H1 (cell line): ENCODE results near the gene OLFM3. TPM values are rescaled to one million over a fixed set of nuclear protein-coding genes. Genes with fewer than 3 reads are reported as not detected.

Experiments used
- CTCF ChIA-PET: fragments of 300-600 bp; sonication (Branson Sonifier 250); formaldehyde crosslinking; loops from one replicate; lab custom pipeline; 2021; ENCODE audit not compliant: partially characterized antibody; lab: Charles Lee
- POLR2A ChIA-PET: fragments of 300-600 bp; sonication (Branson Sonifier 250); formaldehyde crosslinking; loops from one replicate; lab custom pipeline; 2021; ENCODE audit warnings: inconsistent platforms; ENCODE audit not compliant: partially characterized antibody; lab: Charles Lee
- DNase-seq, 2 experiments: peaks; one replicate each; pipeline versions ENCODE4 v3.0.0 to v3.0.0-alpha.2; 2010 to 2022; ENCODE audit warnings: low spot score in 2 of 2, low read depth in 1 of 2, mixed read lengths in 1 of 2
- FAIRE-seq: peaks from 2 replicates; lab custom pipeline; 2011; peaks lifted over from hg19 to GRCh38; lab: Jason Lieb, UNC
- H2AFZ ChIP-seq: 2 replicates; pipeline ENCODE4 v1.8.1; 2012; ENCODE audit warnings: low read length, inconsistent platforms
- H2AK5ac ChIP-seq: 2 replicates; pipeline ENCODE4 v1.6.1; 2013; ENCODE audit warnings: low read depth, low read length
- H2BK120ac ChIP-seq: replicated peaks from 2 replicates; pipeline ENCODE3; 2013; ENCODE audit warnings: low read depth, low read length, inconsistent platforms
- H2BK12ac ChIP-seq: 2 replicates; pipeline ENCODE4 v1.6.1; 2013; ENCODE audit warnings: low read depth, low read length
- H2BK15ac ChIP-seq: 2 replicates; pipeline ENCODE4 v1.6.1; 2013; ENCODE audit warnings: low read length
- H2BK20ac ChIP-seq: 2 replicates; pipeline ENCODE4 v1.6.1; 2013; ENCODE audit warnings: low read length
- H2BK5ac ChIP-seq: 2 replicates; pipeline ENCODE4 v1.6.1; 2013; ENCODE audit warnings: low read depth, low read length
- H3K14ac ChIP-seq: 2 replicates; pipeline ENCODE4 v1.6.1; 2013; ENCODE audit warnings: inconsistent platforms; ENCODE audit not compliant: insufficient read length
- H3K18ac ChIP-seq: 2 replicates; pipeline ENCODE4 v1.6.1; 2013; ENCODE audit warnings: low read length; ENCODE audit errors: extremely low read depth
- H3K23ac ChIP-seq: 2 replicates; pipeline ENCODE4 v1.6.1; 2013; ENCODE audit warnings: inconsistent platforms; ENCODE audit not compliant: insufficient read length
- H3K23me2 ChIP-seq: 2 replicates; pipeline ENCODE4 v1.6.1; 2013; ENCODE audit warnings: low read depth, low read length
- H3K27ac ChIP-seq: 2 replicates; pipeline ENCODE4 v1.6.1; 2011; ENCODE audit warnings: low read depth, low read length, inconsistent platforms
- H3K27me3 ChIP-seq, 4 experiments: replicated peaks in 1 of 4; 1 replicate in 1 of 4; 2 replicates in 3 of 4; pipeline versions ENCODE4 v1.6.1 to v1.8.1; 2011 to 2013; ENCODE audit warnings: low read length in 3 of 4, mild to moderate bottlenecking in 3 of 4, inconsistent platforms in 2 of 4, mixed read lengths in 2 of 4, moderate library complexity in 1 of 4; ENCODE audit not compliant: control insufficient read depth in 3 of 4, insufficient read depth in 3 of 4; ENCODE audit errors: extremely low read depth in 1 of 4
- H3K36me3 ChIP-seq, 4 experiments: 2 replicates each; pipeline versions ENCODE4 v1.6.1 to v1.8.1; 2011 to 2013; ENCODE audit warnings: mild to moderate bottlenecking in 4 of 4, low read length in 3 of 4, moderate library complexity in 2 of 4, control low read depth in 1 of 4, inconsistent platforms in 1 of 4; ENCODE audit not compliant: insufficient read depth in 4 of 4, control insufficient read depth in 2 of 4
- H3K4ac ChIP-seq: replicated peaks from 2 replicates; pipeline ENCODE3; 2013; ENCODE audit warnings: low read length, low read depth, mixed read lengths, inconsistent platforms; ENCODE audit not compliant: insufficient read length
- H3K4me1 ChIP-seq, 4 experiments: replicated peaks in 1 of 4; 1 replicate in 1 of 4; 2 replicates in 3 of 4; pipeline versions ENCODE4 v1.6.1 to v1.8.1; 2011 to 2013; ENCODE audit warnings: low read length in 3 of 4, inconsistent platforms in 2 of 4, mixed read lengths in 1 of 4; ENCODE audit not compliant: insufficient read depth in 4 of 4, control insufficient read depth in 3 of 4
- H3K4me2 ChIP-seq, 2 experiments: 2 replicates each; pipeline versions ENCODE4 v1.6.1 to v1.8.1; 2011 to 2013; ENCODE audit warnings: low read depth in 2 of 2, low read length in 2 of 2, control low read depth in 1 of 2, inconsistent platforms in 1 of 2, mild to moderate bottlenecking in 1 of 2; ENCODE audit not compliant: insufficient read depth in 1 of 2
- H3K4me3 ChIP-seq, 4 experiments: fragments of 200-600, 300-600 bp in 1 of 4; sonication (generic), shearing (Covaris generic), sonication (Bioruptor Twin) in 1 of 4; 2 replicates each; pipeline versions ENCODE4 v1.5.1 to v1.8.1; 2011 to 2016; ENCODE audit warnings: low read length in 4 of 4, low read depth in 3 of 4, control low read depth in 2 of 4, inconsistent platforms in 2 of 4, mild to moderate bottlenecking in 2 of 4, mixed read lengths in 1 of 4, moderate library complexity in 1 of 4; ENCODE audit not compliant: insufficient read depth in 2 of 4; ENCODE audit errors: extremely low read depth in 1 of 4
- H3K56ac ChIP-seq: replicated peaks from 2 replicates; pipeline ENCODE3; 2013; ENCODE audit warnings: low read depth, mild to moderate bottlenecking, mixed read lengths, low read length, inconsistent platforms; ENCODE audit not compliant: insufficient read length
- H3K79me1 ChIP-seq: 2 replicates; pipeline ENCODE4 v1.6.1; 2013; ENCODE audit warnings: low read depth, low read length, control low read depth
- H3K79me2 ChIP-seq, 2 experiments: 2 replicates each; pipeline versions ENCODE4 v1.6.1 to v1.8.1; 2012 to 2013; ENCODE audit warnings: low read length in 2 of 2, mild to moderate bottlenecking in 2 of 2, inconsistent platforms in 1 of 2; ENCODE audit not compliant: insufficient read depth in 2 of 2, control insufficient read depth in 1 of 2
- H3K9ac ChIP-seq, 4 experiments: replicated peaks in 1 of 4; 1 replicate in 1 of 4; 2 replicates in 3 of 4; pipeline versions ENCODE4 v1.6.1 to v1.8.1; 2011 to 2013; ENCODE audit warnings: low read depth in 3 of 4, low read length in 3 of 4, control low read depth in 2 of 4, mild to moderate bottlenecking in 2 of 4, moderate library complexity in 2 of 4, inconsistent platforms in 1 of 4; ENCODE audit errors: extremely low read depth in 1 of 4
- H3K9me3 ChIP-seq, 2 experiments: 2 replicates each; pipeline versions ENCODE4 v1.6.1 to v1.8.1; 2012 to 2013; ENCODE audit warnings: mild to moderate bottlenecking in 2 of 2, moderate library complexity in 2 of 2, control low read depth in 1 of 2, inconsistent platforms in 1 of 2, low read depth in 1 of 2, low read length in 1 of 2, mixed read lengths in 1 of 2; ENCODE audit not compliant: insufficient read depth in 2 of 2
- H4K20me1 ChIP-seq, 2 experiments: replicated peaks in 1 of 2; 2 replicates each; pipeline versions ENCODE3 to v1.8.1; 2011 to 2013; ENCODE audit warnings: inconsistent platforms in 2 of 2, low read length in 2 of 2, mild to moderate bottlenecking in 1 of 2; ENCODE audit not compliant: insufficient read depth in 2 of 2, control insufficient read depth in 1 of 2
- H4K5ac ChIP-seq: 2 replicates; pipeline ENCODE4 v1.6.1; 2013; ENCODE audit warnings: low read length, low read depth, mixed read lengths, inconsistent platforms; ENCODE audit not compliant: insufficient read length
- H4K8ac ChIP-seq: 2 replicates; pipeline ENCODE4 v1.8.0; 2013; ENCODE audit warnings: mild to moderate bottlenecking, moderate library complexity, low read length, inconsistent platforms; ENCODE audit not compliant: insufficient read depth; ENCODE audit errors: extremely low read depth
- H4K91ac ChIP-seq: replicated peaks from 2 replicates; pipeline ENCODE3; 2013; ENCODE audit warnings: low read length, mixed read lengths, inconsistent platforms; ENCODE audit not compliant: insufficient read length
- BCL11A ChIP-seq, 2 experiments: IDR thresholded peaks; one replicate each; pipeline ENCODE4 v1.6.1; 2011; ENCODE audit warnings: low read depth in 2 of 2, low read length in 2 of 2, mild to moderate bottlenecking in 2 of 2
- BRCA1 ChIP-seq: IDR thresholded peaks from 2 replicates; pipeline ENCODE4 v1.6.1; 2012; ENCODE audit warnings: low read depth, low read length, improper control_type of control experiment
- FOSL1 ChIP-seq: IDR thresholded peaks from 2 replicates; pipeline ENCODE4 v1.6.1; 2011; ENCODE audit warnings: mild to moderate bottlenecking, low read depth, low read length, moderate library complexity; ENCODE audit not compliant: insufficient read depth
- KDM1A ChIP-seq: fragments of 200-600, 300-600 bp; sonication (generic); IDR thresholded peaks from 2 replicates; pipeline ENCODE4 v1.7.1; 2016; ENCODE audit warnings: mild to moderate bottlenecking, low read length, borderline replicate concordance
- RNF2 ChIP-seq: fragments of 200-900, 300-1000 bp; sonication (generic); IDR thresholded peaks from 2 replicates; pipeline ENCODE4 v1.7.1; 2016; ENCODE audit warnings: borderline replicate concordance, low read depth, mild to moderate bottlenecking, antibody characterized with exemption, low read length; ENCODE audit not compliant: poor library complexity, severe bottlenecking; ENCODE audit errors: missing control alignments
- TAF7 ChIP-seq: optimal IDR thresholded peaks from 2 replicates; pipeline ENCODE3; 2011; ENCODE audit warnings: low read depth, mild to moderate bottlenecking, inconsistent platforms, low read length, moderate library complexity, borderline replicate concordance
- YY1 ChIP-seq: IDR thresholded peaks from 2 replicates; pipeline ENCODE4 v1.6.1; 2011; ENCODE audit warnings: low read depth, mild to moderate bottlenecking, low read length
- WGBS, 2 experiments: shearing (Covaris generic) in 1 of 2; methylation state at CpG; one replicate each; pipeline versions ENCODE4 v1.1.6 to v1.1.7; 2013 to 2015; ENCODE audit warnings: low lambda C conversion rate in 2 of 2, mixed read lengths in 2 of 2, inconsistent platforms in 1 of 2, low coverage in 1 of 2, missing lambda C conversion rate in 1 of 2; ENCODE audit not compliant: insufficient replicate concordance in 2 of 2, insufficient coverage in 1 of 2, insufficient read length in 1 of 2; ENCODE audit errors: extremely low coverage in 1 of 2, missing lambda C conversion rate in 1 of 2; 5-methylcytosine and 5-hydroxymethylcytosine counted together
- polyA plus RNA-seq, 7 experiments: library from polyadenylated mRNA; depleted of rRNA in 3 of 7; stranded (reverse) in 5 of 7; unstranded in 2 of 7; fragments of >200 nt in 5 of 7; fragments of 200-250 nt in 2 of 7; gene quantifications; 1 replicate in 5 of 7; 2 replicates in 1 of 7; 4 replicates in 1 of 7; pipeline versions ENCODE4 v1.2.1 to v1.2.3, GENCODE V29; 2011 to 2013; ENCODE audit warnings: missing spikeins in 2 of 7, mixed read lengths in 2 of 7
- total RNA-seq: library from RNA; stranded (reverse); fragmentation: NEBNext Ultra II Directional; extraction: Animal tissue kit (Norgen Biotek cat#: 25700); gene quantifications from 2 replicates; pipeline ENCODE4 v1.2.1, GENCODE V29; 2021
- TF ChIP-seq, protein P1 (sequence below), 3 experiments: IDR thresholded peaks; 1 replicate in 2 of 3; 2 replicates in 1 of 3; pipeline versions ENCODE4 v1.5.1 to v1.6.1; 2011; ENCODE audit warnings: low read length in 3 of 3, mild to moderate bottlenecking in 3 of 3, inconsistent platforms in 2 of 3, low read depth in 1 of 3, moderate library complexity in 1 of 3; ENCODE audit not compliant: insufficient read depth in 1 of 3; ENCODE audit errors: control extremely low read depth in 1 of 3
- TF ChIP-seq, protein P2 (sequence below): IDR thresholded peaks from 2 replicates; pipeline ENCODE4 v1.6.1; 2012; ENCODE audit warnings: inconsistent platforms
- TF ChIP-seq, protein P3 (sequence below): IDR thresholded peaks from 2 replicates; pipeline ENCODE4 v1.6.1; 2012; ENCODE audit warnings: inconsistent platforms

OLFM3 gene
- total and polyA plus RNA-seq, 2 of the 8 experiments (the other 6 are each of a cell fraction or from before 2014, with no cell fraction given), result 0.30 to 0.32 TPM

DNA sequence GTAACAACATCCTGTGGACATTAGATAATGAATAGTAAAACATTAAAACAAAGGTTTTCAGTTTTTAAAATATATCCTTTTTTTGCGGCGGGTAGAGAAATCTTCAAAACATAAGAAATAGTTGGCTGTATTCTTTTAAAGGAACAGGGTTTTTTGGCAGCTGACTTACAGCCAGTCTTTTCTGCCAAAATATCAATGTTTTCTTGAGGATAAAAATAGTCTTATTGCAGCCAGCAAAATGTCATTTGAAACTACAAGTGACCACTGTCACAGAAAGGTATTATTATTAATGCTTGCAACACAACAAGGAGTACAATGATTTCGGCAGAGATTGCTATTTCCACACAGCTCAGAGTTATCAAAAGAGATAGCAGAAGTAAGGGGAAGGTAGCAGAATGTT, 21.4 kb downstream of the OLFM3 start:
- Histone ChIP-seq H3K23ac (no peak overlapping the region), H2BK120ac (no peak overlapping the region), H4K5ac (no peak overlapping the region), H2BK20ac (no peak overlapping the region), H3K56ac (no peak overlapping the region), H3K4ac (no peak overlapping the region), H3K9ac (no peak overlapping the region), H2BK15ac (no peak overlapping the region), H3K14ac (no peak overlapping the region), H3K36me3 (no peaks in the 10 kb centered on the region), H4K8ac (no peak overlapping the region), H3K27ac (no peak overlapping the region), H3K18ac (no peak overlapping the region), H2AK5ac (no peak overlapping the region), H4K20me1 (no peaks in the 10 kb centered on the region), H3K4me1 (no peaks in the 10 kb centered on the region; a peak in 2 of 7 replicates), H3K23me2 (no peaks in the 10 kb centered on the region), H2BK12ac (no peak overlapping the region), H2AFZ (no peak overlapping the region), H3K4me3 (no peak overlapping the region), H2BK5ac (no peak overlapping the region), H3K79me1 (no peaks in the 10 kb centered on the region), H3K4me2 (no peak overlapping the region; a peak in 2 of 4 replicates), H3K79me2 (no peaks in the 10 kb centered on the region), H4K91ac (no peak overlapping the region), H3K9me3 (peaks cover 0 to 8% of the 10 kb centered on the region in 2 experiments; a peak in 1 of 4 replicates), H3K27me3 (no peaks in the 10 kb centered on the region)
- POLR2A ChIA-PET, result no interaction called here
- CTCF ChIA-PET, result interaction anchor here (0.6 to 0.9 kb wide), 2 partner anchors 120 to 322 kb away, joined by 3 to 5 read pairs; no protein-coding TSS in a partner anchor
- DNase-seq (no peak), FAIRE-seq (no peak)
- WGBS, 2 experiments, result 91% methylated on average over 3 of the region's 3 CpGs; no CpG with 5 or more reads in 1 of the 2 experiments
- TF ChIP-seq, protein P1, sequence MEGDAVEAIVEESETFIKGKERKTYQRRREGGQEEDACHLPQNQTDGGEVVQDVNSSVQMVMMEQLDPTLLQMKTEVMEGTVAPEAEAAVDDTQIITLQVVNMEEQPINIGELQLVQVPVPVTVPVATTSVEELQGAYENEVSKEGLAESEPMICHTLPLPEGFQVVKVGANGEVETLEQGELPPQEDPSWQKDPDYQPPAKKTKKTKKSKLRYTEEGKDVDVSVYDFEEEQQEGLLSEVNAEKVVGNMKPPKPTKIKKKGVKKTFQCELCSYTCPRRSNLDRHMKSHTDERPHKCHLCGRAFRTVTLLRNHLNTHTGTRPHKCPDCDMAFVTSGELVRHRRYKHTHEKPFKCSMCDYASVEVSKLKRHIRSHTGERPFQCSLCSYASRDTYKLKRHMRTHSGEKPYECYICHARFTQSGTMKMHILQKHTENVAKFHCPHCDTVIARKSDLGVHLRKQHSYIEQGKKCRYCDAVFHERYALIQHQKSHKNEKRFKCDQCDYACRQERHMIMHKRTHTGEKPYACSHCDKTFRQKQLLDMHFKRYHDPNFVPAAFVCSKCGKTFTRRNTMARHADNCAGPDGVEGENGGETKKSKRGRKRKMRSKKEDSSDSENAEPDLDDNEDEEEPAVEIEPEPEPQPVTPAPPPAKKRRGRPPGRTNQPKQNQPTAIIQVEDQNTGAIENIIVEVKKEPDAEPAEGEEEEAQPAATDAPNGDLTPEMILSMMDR (IDR thresholded peaks at IDR 0.05; ENCODE audit: control extremely low read depth in 1 of 3, insufficient read depth in 1 of 3, low read depth in 1 of 3, low read length in 3 of 3), result no peak
- TF ChIP-seq YY1, result no peak
- TF ChIP-seq BRCA1, result no peak
- TF ChIP-seq, protein P2, sequence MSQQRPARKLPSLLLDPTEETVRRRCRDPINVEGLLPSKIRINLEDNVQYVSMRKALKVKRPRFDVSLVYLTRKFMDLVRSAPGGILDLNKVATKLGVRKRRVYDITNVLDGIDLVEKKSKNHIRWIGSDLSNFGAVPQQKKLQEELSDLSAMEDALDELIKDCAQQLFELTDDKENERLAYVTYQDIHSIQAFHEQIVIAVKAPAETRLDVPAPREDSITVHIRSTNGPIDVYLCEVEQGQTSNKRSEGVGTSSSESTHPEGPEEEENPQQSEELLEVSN, result no peak
- TF ChIP-seq KDM1A, result no peak
- no peak for TF ChIP-seq RNF2
- no peak for TF ChIP-seq BCL11A (IDR thresholded peaks at IDR 0.05; ENCODE audit: low read depth in 2 of 2, low read length in 2 of 2)
- TF ChIP-seq TAF7, result no peak
- TF ChIP-seq, protein P3, sequence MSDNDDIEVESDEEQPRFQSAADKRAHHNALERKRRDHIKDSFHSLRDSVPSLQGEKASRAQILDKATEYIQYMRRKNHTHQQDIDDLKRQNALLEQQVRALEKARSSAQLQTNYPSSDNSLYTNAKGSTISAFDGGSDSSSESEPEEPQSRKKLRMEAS, result no peak
- TF ChIP-seq FOSL1, result no peak
